Gastrocnemius medialis (tissue), 4 donors: Measurements from ENCODE around the gene GRIK2. TPM values are rescaled to one million over a fixed set of nuclear protein-coding genes. Genes with fewer than 3 reads are reported as not detected.

Experiments
- ATAC-seq, 2 donors: fragments of 150-250 bp; one replicate each; pipeline ENCODE4 v1.9.1; 2016
- DNase-seq, 2 donors: peaks; one replicate each; pipeline ENCODE4 v3.0.0-alpha.2; 2019
- H3K27ac ChIP-seq, 4 donors: fragments of 200-600 bp; sonication (generic); 1 replicate in 1 of 4; 2 replicates in 3 of 4; pipeline ENCODE4 v1.5.1; 2016 to 2018; ENCODE audit warnings: mild to moderate bottlenecking in 2 of 4, moderate library complexity in 1 of 4
- H3K27me3 ChIP-seq, 3 donors: fragments of 200-600 bp; sonication (generic) in 2 of 3; 1 replicate in 1 of 3; 2 replicates in 2 of 3; pipeline versions ENCODE4 v1.5.1 to v1.6.0; 2016 to 2019; ENCODE audit warnings: mild to moderate bottlenecking in 1 of 3, moderate library complexity in 1 of 3
- H3K36me3 ChIP-seq, 2 donors: fragments of 200-600 bp; sonication (generic) in 1 of 2; one replicate each; pipeline ENCODE4 v1.5.1; 2017 to 2018
- H3K4me1 ChIP-seq, 2 donors: fragments of 200-600 bp; sonication (generic) in 1 of 2; one replicate each; pipeline ENCODE4 v1.5.1; 2016 to 2017; ENCODE audit warnings: mild to moderate bottlenecking in 2 of 2
- H3K4me3 ChIP-seq, 4 donors: fragments of 200-600 bp; sonication (generic) in 3 of 4; 1 replicate in 1 of 4; 2 replicates in 3 of 4; pipeline ENCODE4 v1.5.1; 2016 to 2019; ENCODE audit warnings: mild to moderate bottlenecking in 2 of 4
- H3K9me3 ChIP-seq, 3 donors: fragments of 200-600 bp; sonication (generic) in 2 of 3; 1 replicate in 1 of 3; 2 replicates in 2 of 3; pipeline ENCODE4 v1.5.1; 2016 to 2019
- CTCF ChIP-seq, 5 experiments: fragments of 450-650 bp in 3 of 5; fragments of 200-600 bp in 2 of 5; sonication (generic) in 2 of 5; IDR thresholded peaks in 4 of 5; conservative IDR thresholded peaks in 1 of 5; 1 replicate in 4 of 5; 2 replicates in 1 of 5; pipeline ENCODE4 v1.5.1; 2016 to 2019; ENCODE audit warnings: antibody characterized with exemption in 5 of 5, mild to moderate bottlenecking in 3 of 5, moderate library complexity in 3 of 5
- POLR2A ChIP-seq, 2 donors: fragments of 450-650 bp; IDR thresholded peaks; one replicate each; pipeline ENCODE4 v1.6.1; 2017; ENCODE audit warnings: antibody characterized with exemption in 2 of 2, mild to moderate bottlenecking in 2 of 2, moderate library complexity in 2 of 2
- in situ Hi-C, 4 donors: fragments of 200-750 bp; cut with MboI; loops; one replicate each; pipeline versions ENCODE4 v1.15.0 to v1.8.0; 2017; ENCODE audit warnings: low sequenced_read_pairs in 4 of 4
- intact Hi-C: fragments of 100-400 bp; cut with DNase I; formaldehyde crosslinking; loops from one replicate; pipeline ENCODE4 v1.15.1; 2023; ENCODE audit warnings: low total_unique reads
- total RNA-seq, 4 donors: library from RNA; depleted of rRNA; stranded (reverse); fragments of >200 nt; gene quantifications; one replicate each; pipeline versions ENCODE4 v1.1.0 to v1.2.3, GENCODE V29; 2016

GRIK2 gene
- total RNA-seq, 4 donors from 2014 or later = 0.39 to 5.1 (median 0.79) TPM

- Histone ChIP-seq H3K27me3 (no peaks in the 10 kb centered on the region), H3K4me3 (no peak overlapping the region), H3K9me3 (no peaks in the 10 kb centered on the region), H3K4me1 (no peaks in the 10 kb centered on the region), H3K27ac (no peak overlapping the region), H3K36me3 (no peaks in the 10 kb centered on the region)
- in situ Hi-C loops (no loop called here), intact Hi-C loops (no loop called here)
- ATAC-seq (no peak), DNase-seq (no peak)
- TF ChIP-seq POLR2A (IDR thresholded peaks at IDR 0.05) = no peak
- TF ChIP-seq CTCF (IDR thresholded peaks at IDR 0.05 in 4 of 5, conservative IDR thresholded peaks at IDR 0.05 in 1 of 5) = no peak
Measured at GRCh38 chr6:101640131-101640530, 246.6 kb downstream of the GRIK2 start.

DNA sequence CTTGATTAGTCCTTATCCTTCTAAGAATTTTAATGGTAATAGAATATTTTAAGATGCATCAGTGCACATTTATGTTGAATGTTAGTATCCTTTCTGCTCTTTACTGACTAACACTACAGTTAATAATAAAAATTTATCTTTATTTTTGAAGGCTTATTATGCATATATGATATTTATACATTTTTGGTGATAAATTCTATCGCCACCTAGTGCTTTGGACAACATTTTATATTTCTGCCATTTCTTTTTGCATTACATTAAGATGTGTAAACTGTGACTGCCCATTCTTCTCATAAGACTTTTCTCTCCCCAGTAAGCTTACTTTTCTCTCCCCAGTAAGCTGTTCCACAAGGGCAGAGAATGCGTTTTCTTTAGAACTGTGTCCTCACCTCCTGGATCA, 252.3 kb downstream of the GRIK2 start:
- H3K36me3 ChIP-seq = no peaks in the 10 kb centered on the region
- no peaks in the 10 kb centered on the region for H3K9me3 ChIP-seq
- in situ Hi-C loops = no loop called here
- H3K4me1 ChIP-seq = no peaks in the 10 kb centered on the region
- DNase-seq (no peak), ATAC-seq (no peak)
- intact Hi-C loops = no loop called here
- no peak overlapping the region for H3K4me3 ChIP-seq
- H3K27ac ChIP-seq = no peak overlapping the region
- H3K27me3 ChIP-seq = no peaks in the 10 kb centered on the region
- TF ChIP-seq CTCF (IDR thresholded peaks at IDR 0.05 in 4 of 5, conservative IDR thresholded peaks at IDR 0.05 in 1 of 5) (no peak), POLR2A (IDR thresholded peaks at IDR 0.05) (no peak)

- no peaks in the 10 kb centered on the region for H3K27me3 ChIP-seq
- ATAC-seq (no peak), DNase-seq (no peak)
- TF ChIP-seq CTCF (IDR thresholded peaks at IDR 0.05 in 4 of 5, conservative IDR thresholded peaks at IDR 0.05 in 1 of 5) = no peak
- TF ChIP-seq POLR2A (IDR thresholded peaks at IDR 0.05) = no peak
- H3K4me1 ChIP-seq = no peaks in the 10 kb centered on the region
- no peak overlapping the region for H3K27ac ChIP-seq
- in situ Hi-C loops = no loop called here
- no peak overlapping the region for H3K4me3 ChIP-seq
- H3K9me3 ChIP-seq = no peaks in the 10 kb centered on the region
- intact Hi-C loops = no loop called here
- H3K36me3 ChIP-seq = no peaks in the 10 kb centered on the region
Measured at GRCh38 chr6:101650402-101651100, 257.0 kb downstream of the GRIK2 start.

GRCh38 chr6:101652079-101652478, 258.6 kb downstream of the GRIK2 start:
- intact Hi-C loops = no loop called here
- H3K4me3 ChIP-seq = no peak overlapping the region
- in situ Hi-C loops = no loop called here
- TF ChIP-seq CTCF (IDR thresholded peaks at IDR 0.05 in 4 of 5, conservative IDR thresholded peaks at IDR 0.05 in 1 of 5) (no peak), POLR2A (IDR thresholded peaks at IDR 0.05) (no peak)
- H3K36me3 ChIP-seq = no peaks in the 10 kb centered on the region
- DNase-seq (no peak), ATAC-seq (no peak)
- H3K27ac ChIP-seq = no peak overlapping the region
- no peaks in the 10 kb centered on the region for H3K4me1 ChIP-seq
- H3K9me3 ChIP-seq = no peaks in the 10 kb centered on the region
- H3K27me3 ChIP-seq = no peaks in the 10 kb centered on the region

DNA sequence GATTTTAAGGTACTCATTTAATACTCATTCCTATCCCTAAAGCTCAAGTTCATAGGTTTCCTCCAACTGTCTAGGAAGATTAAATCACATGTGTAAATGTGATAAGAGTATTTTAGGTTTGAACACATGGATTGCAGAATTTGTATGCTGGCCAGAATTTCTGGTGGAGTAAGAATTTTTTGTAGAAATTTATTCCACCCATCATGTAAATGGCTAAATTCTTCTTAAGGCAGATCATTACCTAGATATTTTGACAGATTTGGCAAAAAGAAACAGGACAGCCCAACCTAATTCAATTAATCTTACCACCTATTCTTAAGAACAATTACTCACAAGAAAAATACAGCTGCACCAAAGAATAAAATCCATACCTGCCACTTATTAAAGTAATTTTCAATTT, 261.6 kb downstream of the GRIK2 start:
- no peaks in the 10 kb centered on the region for H3K27me3 ChIP-seq
- ATAC-seq (no peak), DNase-seq (no peak)
- no peaks in the 10 kb centered on the region for H3K4me1 ChIP-seq
- TF ChIP-seq CTCF (IDR thresholded peaks at IDR 0.05 in 4 of 5, conservative IDR thresholded peaks at IDR 0.05 in 1 of 5) = no peak
- TF ChIP-seq POLR2A (IDR thresholded peaks at IDR 0.05) = no peak
- intact Hi-C loops = no loop called here
- in situ Hi-C loops = no loop called here
- no peaks in the 10 kb centered on the region for H3K9me3 ChIP-seq
- no peak overlapping the region for H3K4me3 ChIP-seq
- H3K27ac ChIP-seq = no peak overlapping the region
- no peaks in the 10 kb centered on the region for H3K36me3 ChIP-seq
